KBM-7 (cell line): ENCODE measurements around the gene CABCOCO1.
"Not testable (repeated sequence)": the region's sequence is repeated elsewhere in the genome, so short reads cannot be mapped to it uniquely, and the experiment has no call there.

ENCODE experiments used
- DNase-seq: peaks from one replicate; pipeline ENCODE4 v3.0.0-alpha.2; 2015
- in situ Hi-C: fragments of 300-500 bp; cut with MboI; formaldehyde crosslinking; loops from 2 replicates; pipeline ENCODE4 v1.14.3; 2020; ENCODE audit warnings: low sequenced_read_pairs, low pct_unique_long_range_greater_than_20kb, mixed read lengths

Gene CABCOCO1

GRCh38 chr10:61701706-61702105 is 39.0 kb downstream of the CABCOCO1 start:
- no peak for DNase-seq
- in situ Hi-C loops, result no loop called here

DNA sequence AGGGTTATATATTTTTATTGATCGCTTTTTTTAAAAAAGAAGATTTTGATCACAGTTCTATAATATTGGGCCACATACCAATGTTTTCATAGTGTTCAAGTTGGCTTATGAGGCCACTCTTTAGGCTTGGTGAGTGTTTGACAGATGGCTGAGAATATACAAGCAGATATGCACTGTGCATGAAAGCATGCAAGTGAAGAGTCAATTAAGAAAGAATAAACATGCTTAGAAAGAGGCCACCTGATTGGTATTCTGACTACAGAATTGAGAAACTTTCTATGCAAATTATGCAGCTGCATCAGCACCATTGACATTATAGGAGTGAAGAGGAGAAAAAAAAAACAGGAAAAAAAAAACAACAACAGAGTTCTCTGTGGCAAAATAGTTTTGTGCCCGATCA is 39.9 kb downstream of the CABCOCO1 start:
- in situ Hi-C loops, result no loop called here
- no peak for DNase-seq

GRCh38 chr10:61705022-61705613 is 42.4 kb downstream of the CABCOCO1 start:
- no peak for DNase-seq
- in situ Hi-C loops, result no loop called here

GRCh38 chr10:61708846-61709245 is 46.1 kb downstream of the CABCOCO1 start:
- in situ Hi-C loops, result no loop called here

GRCh38 chr10:61712105-61712504 is 49.4 kb downstream of the CABCOCO1 start:
- DNase-seq, in situ Hi-C loops: not testable (repeated sequence)

More at GRCh38 chr10:61708846-61709245, 46.1 kb downstream of the CABCOCO1 start:
- no peak for DNase-seq

GRCh38 chr10:61719475-61719874 is 56.7 kb downstream of the CABCOCO1 start:
- in situ Hi-C loops, DNase-seq: not testable (repeated sequence)

DNA sequence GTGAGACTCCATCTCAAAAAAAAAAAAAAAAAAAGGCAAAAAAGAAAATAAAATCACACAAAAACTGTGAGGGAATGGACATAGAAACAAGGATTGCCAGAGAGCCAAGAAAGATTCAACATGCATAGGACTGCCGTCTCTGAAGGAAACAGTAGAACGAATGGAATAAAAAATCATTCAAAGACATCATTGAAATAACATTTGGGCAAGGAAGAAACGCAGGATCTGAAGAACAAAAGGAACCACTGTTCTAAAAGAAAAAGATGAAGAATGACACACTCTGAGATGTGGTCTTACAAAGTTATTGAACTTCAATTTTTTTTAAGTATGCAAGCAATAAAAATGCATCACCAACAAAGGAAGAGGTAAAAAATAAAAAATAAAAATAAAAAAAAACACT is 57.2 kb downstream of the CABCOCO1 start:
- DNase-seq, result no peak
- in situ Hi-C loops, result no loop called here

- in situ Hi-C loops, result no loop called here
- DNase-seq, result peak; percentile 89
Measured at GRCh38 chr10:61721431-61721830, 58.7 kb downstream of the CABCOCO1 start.

DNA sequence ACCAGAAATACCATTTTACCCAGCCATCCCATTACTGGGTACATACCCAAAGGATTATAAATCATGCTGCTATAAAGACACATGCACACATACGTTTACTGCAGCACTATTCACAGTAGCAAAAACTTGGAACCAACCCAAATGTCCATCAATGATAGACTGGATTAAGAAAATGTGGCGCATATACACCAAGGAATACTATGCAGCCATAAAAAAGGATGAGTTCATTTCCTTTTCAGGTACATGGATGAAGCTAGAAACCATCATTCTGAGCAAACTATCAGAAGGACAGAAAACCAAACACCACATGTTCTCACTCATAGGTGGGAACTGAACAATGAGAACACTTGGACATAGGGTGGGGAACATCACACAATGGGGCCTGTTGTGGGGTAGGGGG is 62.5 kb downstream of the CABCOCO1 start:
- in situ Hi-C loops, DNase-seq: not testable (repeated sequence)

GRCh38 chr10:61729596-61729995 is 66.9 kb downstream of the CABCOCO1 start:
- no peak for DNase-seq
- in situ Hi-C loops, result no loop called here

GRCh38 chr10:61730671-61731070 is 67.9 kb downstream of the CABCOCO1 start:
- in situ Hi-C loops, result no loop called here
- no peak for DNase-seq

GRCh38 chr10:61731638-61732037 is 68.9 kb downstream of the CABCOCO1 start:
- in situ Hi-C loops, result no loop called here
- DNase-seq, result no peak

DNA sequence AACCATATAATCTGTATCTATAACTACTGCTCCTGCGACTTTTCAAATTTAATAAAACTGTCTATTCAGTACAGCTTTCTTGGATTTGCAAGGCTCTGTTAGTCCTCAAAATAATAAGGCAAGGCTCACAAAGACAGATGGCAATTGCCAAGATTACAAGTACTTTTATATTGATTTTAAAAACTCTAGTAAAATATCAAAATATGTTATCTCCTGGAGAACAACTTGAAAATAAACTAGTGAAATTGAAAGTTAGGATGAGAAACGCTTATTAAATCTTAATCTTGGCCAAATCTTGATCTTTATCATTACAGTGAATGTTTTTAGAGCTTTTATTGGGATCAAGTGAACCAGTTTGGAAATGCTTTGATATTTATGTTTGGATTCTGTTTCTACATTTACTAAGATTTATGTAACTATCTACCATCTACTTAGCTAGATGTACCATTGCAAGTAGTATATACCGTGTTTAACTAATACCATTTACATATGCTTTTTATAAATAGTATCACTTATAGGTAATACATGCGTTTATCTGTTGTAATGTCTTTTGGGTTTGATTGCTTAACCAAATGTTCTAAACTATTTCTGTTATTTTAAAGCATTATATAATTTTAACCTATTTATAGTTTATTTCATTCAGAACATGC is 70.0 kb downstream of the CABCOCO1 start:
- in situ Hi-C loops, result no loop called here
- DNase-seq, result no peak

DNA sequence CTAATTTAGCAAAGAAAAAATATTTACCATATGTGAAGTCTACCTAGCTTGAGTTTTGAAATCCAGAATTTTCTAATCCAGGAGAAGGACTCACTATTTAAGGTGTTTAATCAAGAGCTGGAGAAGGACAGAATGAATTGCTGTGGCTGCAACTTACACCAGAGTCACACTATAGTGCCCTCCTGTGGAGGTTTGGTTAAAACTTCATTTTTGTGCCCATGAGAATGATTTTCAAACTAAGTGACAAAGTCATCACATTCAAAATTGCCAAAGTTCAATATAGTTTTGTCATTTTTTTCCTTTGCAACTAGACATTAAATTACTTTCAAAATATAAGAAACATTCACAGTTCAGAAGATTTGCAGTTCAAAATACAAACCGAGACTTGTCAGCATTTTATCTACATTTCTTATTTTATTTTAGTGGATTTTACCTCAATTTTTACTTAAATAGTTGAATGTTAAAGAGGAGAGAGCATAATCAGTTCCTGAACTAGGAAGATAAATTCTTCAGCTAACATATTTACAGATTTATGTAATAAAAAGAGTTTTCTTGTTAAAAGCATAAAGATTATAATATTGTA is 70.7 kb downstream of the CABCOCO1 start:
- in situ Hi-C loops, result no loop called here
- peak; percentile 66 for DNase-seq

- in situ Hi-C loops, result no loop called here
Measured at GRCh38 chr10:61735882-61736281, 73.2 kb downstream of the CABCOCO1 start.

GRCh38 chr10:61737455-61737854 is 74.7 kb downstream of the CABCOCO1 start:
- in situ Hi-C loops, DNase-seq: not testable (repeated sequence)

More at GRCh38 chr10:61735882-61736281, 73.2 kb downstream of the CABCOCO1 start:
- no peak for DNase-seq

DNA sequence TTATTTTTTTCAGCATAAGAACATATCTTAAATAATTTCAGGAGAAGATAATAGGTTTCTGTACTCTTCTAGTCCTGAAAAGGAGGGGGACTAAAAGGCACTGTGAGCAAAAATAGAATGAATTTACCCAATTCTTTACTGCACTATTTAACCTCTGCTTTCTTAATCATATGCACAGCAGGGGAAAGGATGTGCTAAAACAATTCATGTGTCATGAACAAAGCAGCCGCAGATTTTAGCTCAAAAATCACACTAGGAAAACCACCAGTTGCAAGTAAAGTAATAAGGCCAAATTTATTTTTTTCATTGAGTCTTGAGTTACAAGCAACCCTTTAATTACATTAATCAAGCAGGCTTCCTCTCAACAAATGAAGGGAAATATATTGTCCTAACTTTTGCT is 80.1 kb downstream of the CABCOCO1 start:
- in situ Hi-C loops, result no loop called here
- DNase-seq, result no peak

- DNase-seq, result peak; percentile 38
- in situ Hi-C loops, result no loop called here
Measured at GRCh38 chr10:61744469-61744868, 81.7 kb downstream of the CABCOCO1 start.

DNA sequence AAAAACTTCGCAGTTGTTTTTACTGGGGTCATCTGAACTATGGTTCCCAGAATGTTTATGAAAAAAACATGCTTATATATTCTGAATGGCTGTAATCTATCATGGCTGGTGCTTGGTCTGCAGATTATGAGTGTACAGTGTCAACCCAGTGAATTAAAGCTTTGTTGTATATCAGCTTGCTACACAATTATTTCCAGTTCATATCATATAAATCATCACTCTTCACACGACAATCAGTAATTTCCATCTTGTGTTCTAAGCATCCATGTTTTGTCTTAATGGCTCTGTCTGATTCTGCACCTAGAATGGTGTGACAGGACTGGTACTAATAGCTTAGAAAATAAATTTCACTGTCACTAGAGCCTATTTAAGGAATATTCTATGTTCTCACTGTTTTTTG is 83.6 kb downstream of the CABCOCO1 start:
- DNase-seq, result no peak
- in situ Hi-C loops, result no loop called here

DNA sequence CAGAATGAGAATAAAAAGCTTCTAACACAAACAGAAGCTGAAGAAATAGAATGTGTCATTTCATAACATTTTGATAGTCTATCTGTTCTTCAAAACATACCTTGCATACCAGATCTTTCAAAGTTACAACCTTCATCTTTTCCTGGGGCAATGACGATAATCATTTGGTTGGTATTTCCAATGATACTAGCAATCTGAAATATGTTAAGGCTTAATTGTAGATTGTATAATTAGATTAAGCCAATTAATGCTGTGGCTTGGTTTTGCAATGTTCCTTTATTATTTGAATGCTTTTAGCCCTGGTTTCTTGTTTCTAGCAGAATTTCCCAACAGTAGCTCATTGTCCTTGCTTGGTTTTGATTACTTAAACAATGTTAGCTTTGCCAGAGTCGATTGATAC is 84.6 kb downstream of the CABCOCO1 start:
- no peak for DNase-seq
- in situ Hi-C loops, result no loop called here

GRCh38 chr10:61749291-61749690 is 86.6 kb downstream of the CABCOCO1 start:
- DNase-seq, result no peak

More at GRCh38 chr10:61749291-61749690, 86.6 kb downstream of the CABCOCO1 start:
- in situ Hi-C loops, result no loop called here
